Trophoblast cell (in vitro differentiated cells and primary cell): ENCODE results near the gene RASL10B.

Experiments used
- DNase-seq, 2 donors: peaks; one replicate each; pipeline ENCODE4 v3.0.0-alpha.2; 2016
- H2AFZ ChIP-seq: 2 replicates; pipeline ENCODE4 v1.6.1; 2013; ENCODE audit warnings: low read length, moderate library complexity, mild to moderate bottlenecking; ENCODE audit not compliant: insufficient read depth, poor library complexity
- H2AK5ac ChIP-seq: 2 replicates; pipeline ENCODE4 v1.6.1; 2013; ENCODE audit warnings: mild to moderate bottlenecking, low read length
- H2BK120ac ChIP-seq: 2 replicates; pipeline ENCODE4 v1.6.1; 2013; ENCODE audit warnings: low read length, mild to moderate bottlenecking, moderate library complexity; ENCODE audit not compliant: insufficient read depth, poor library complexity
- H2BK12ac ChIP-seq: 2 replicates; pipeline ENCODE4 v1.6.1; 2013; ENCODE audit warnings: mild to moderate bottlenecking, low read length, moderate library complexity
- H2BK5ac ChIP-seq: 2 replicates; pipeline ENCODE4 v1.6.1; 2013; ENCODE audit warnings: low read length, low read depth, moderate library complexity, mild to moderate bottlenecking; ENCODE audit not compliant: poor library complexity
- H3K14ac ChIP-seq: 2 replicates; pipeline ENCODE4 v1.6.1; 2013; ENCODE audit warnings: mild to moderate bottlenecking, low read length
- H3K18ac ChIP-seq: 2 replicates; pipeline ENCODE4 v1.6.1; 2013; ENCODE audit warnings: mild to moderate bottlenecking, low read length
- H3K23ac ChIP-seq: 2 replicates; pipeline ENCODE4 v1.6.1; 2013; ENCODE audit warnings: low read length
- H3K27ac ChIP-seq: 2 replicates; pipeline ENCODE4 v1.5.1; 2013; ENCODE audit warnings: low read depth, mild to moderate bottlenecking, inconsistent platforms, low read length, moderate library complexity
- H3K27me3 ChIP-seq: 2 replicates; pipeline ENCODE4 v1.6.1; 2013; ENCODE audit warnings: inconsistent platforms, mild to moderate bottlenecking, low read length, moderate library complexity; ENCODE audit not compliant: insufficient read depth
- H3K36me3 ChIP-seq, 2 experiments: 1 replicate in 1 of 2; 2 replicates in 1 of 2; pipeline ENCODE4 v1.6.1; 2013; ENCODE audit warnings: low read length in 2 of 2, mild to moderate bottlenecking in 2 of 2, moderate library complexity in 1 of 2; ENCODE audit not compliant: insufficient read depth in 2 of 2, control insufficient read depth in 1 of 2
- H3K4ac ChIP-seq: 2 replicates; pipeline ENCODE4 v1.6.1; 2013; ENCODE audit warnings: low read depth, mild to moderate bottlenecking, low read length, moderate library complexity
- H3K4me1 ChIP-seq, 2 experiments: 1 replicate in 1 of 2; 2 replicates in 1 of 2; pipeline ENCODE4 v1.6.1; 2013; ENCODE audit warnings: low read length in 2 of 2, mild to moderate bottlenecking in 2 of 2, moderate library complexity in 1 of 2; ENCODE audit not compliant: insufficient read depth in 2 of 2, control insufficient read depth in 1 of 2
- H3K4me2 ChIP-seq: 2 replicates; pipeline ENCODE4 v1.6.1; 2013; ENCODE audit warnings: inconsistent platforms, mild to moderate bottlenecking, low read length, moderate library complexity
- H3K4me3 ChIP-seq: 2 replicates; pipeline ENCODE4 v1.5.1; 2013; ENCODE audit warnings: mild to moderate bottlenecking, low read depth, low read length, inconsistent platforms
- H3K79me1 ChIP-seq: one replicate; pipeline ENCODE4 v1.6.1; 2013; ENCODE audit warnings: low read length
- H3K79me2 ChIP-seq: 2 replicates; pipeline ENCODE4 v1.6.1; 2013; ENCODE audit warnings: low read length, mild to moderate bottlenecking; ENCODE audit not compliant: control insufficient read depth, insufficient read depth, poor library complexity
- H3K9ac ChIP-seq: 2 replicates; pipeline ENCODE4 v1.6.1; 2013; ENCODE audit warnings: mild to moderate bottlenecking, low read length
- H3K9me3 ChIP-seq: 2 replicates; pipeline ENCODE4 v1.6.1; 2013; ENCODE audit warnings: low read depth, mild to moderate bottlenecking, control low read depth, inconsistent platforms, low read length; ENCODE audit not compliant: insufficient read depth
- H4K12ac ChIP-seq: 2 replicates; pipeline ENCODE4 v1.6.1; 2013; ENCODE audit warnings: low read depth, mild to moderate bottlenecking, low read length, moderate library complexity
- H4K8ac ChIP-seq: 2 replicates; pipeline ENCODE4 v1.6.1; 2013; ENCODE audit warnings: low read depth, mild to moderate bottlenecking, low read length, moderate library complexity
- H4K91ac ChIP-seq: one replicate; pipeline ENCODE4 v1.6.1; 2013; ENCODE audit warnings: low read depth, mild to moderate bottlenecking, low read length, moderate library complexity
- WGBS: extraction: QIAGEN DNeasy Blood & Tissue Kit; methylation state at CpG from one replicate; pipeline ENCODE4 v1.1.7; 2013; ENCODE audit warnings: missing lambda C conversion rate; ENCODE audit not compliant: insufficient read length, insufficient coverage; ENCODE audit errors: extremely low coverage; 5-methylcytosine and 5-hydroxymethylcytosine counted together

RASL10B gene

DNA sequence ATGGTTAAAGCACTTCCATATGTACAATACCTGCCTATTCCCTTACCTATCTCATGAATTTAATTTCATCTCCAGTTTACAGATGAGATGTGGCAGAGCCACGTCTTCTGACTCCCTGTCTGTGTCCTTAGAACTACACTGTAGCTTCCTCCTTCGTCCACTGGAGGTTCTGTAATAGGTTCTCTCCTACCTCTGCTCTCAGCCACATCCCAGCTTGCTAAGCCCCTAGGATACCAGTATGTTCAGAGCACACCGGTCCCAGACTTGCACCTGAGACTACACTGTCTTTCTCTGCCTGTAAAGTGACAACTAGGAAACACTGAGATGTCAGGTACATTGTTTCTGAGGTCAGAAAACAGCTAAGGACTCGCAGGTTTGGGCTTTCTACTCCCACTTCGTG, 3.8 kb upstream of the RASL10B start:
- no peak overlapping the region for H3K4me2 ChIP-seq
- H2AK5ac ChIP-seq: no peak overlapping the region
- DNase-seq: no peak
- peaks cover 2 to 12% of the 10 kb centered on the region in 2 experiments for H3K36me3 ChIP-seq
- no peak overlapping the region for H2BK12ac ChIP-seq
- no peak overlapping the region for H4K12ac ChIP-seq
- peaks cover 13 to 33% of the 10 kb centered on the region in 2 experiments for H3K4me1 ChIP-seq
- H3K9ac ChIP-seq: no peak overlapping the region
- H3K18ac ChIP-seq: no peak overlapping the region
- no peaks in the 10 kb centered on the region for H3K27me3 ChIP-seq
- H3K14ac ChIP-seq: no peak overlapping the region
- H3K23ac ChIP-seq: no peak overlapping the region
- no peaks in the 10 kb centered on the region for H3K79me1 ChIP-seq
- H4K91ac ChIP-seq: no peak overlapping the region
- H3K27ac ChIP-seq: no peak overlapping the region
- WGBS: no CpG with 5 or more reads among the region's 5 CpGs
- H2AFZ ChIP-seq: no peak overlapping the region
- no peak overlapping the region for H3K4ac ChIP-seq
- H4K8ac ChIP-seq: no peak overlapping the region
- no peak overlapping the region for H2BK5ac ChIP-seq
- no peak overlapping the region for H3K4me3 ChIP-seq
- H3K79me2 ChIP-seq: peaks cover 2% of the 10 kb centered on the region
- no peaks in the 10 kb centered on the region for H3K9me3 ChIP-seq
- H2BK120ac ChIP-seq: no peak overlapping the region

DNA sequence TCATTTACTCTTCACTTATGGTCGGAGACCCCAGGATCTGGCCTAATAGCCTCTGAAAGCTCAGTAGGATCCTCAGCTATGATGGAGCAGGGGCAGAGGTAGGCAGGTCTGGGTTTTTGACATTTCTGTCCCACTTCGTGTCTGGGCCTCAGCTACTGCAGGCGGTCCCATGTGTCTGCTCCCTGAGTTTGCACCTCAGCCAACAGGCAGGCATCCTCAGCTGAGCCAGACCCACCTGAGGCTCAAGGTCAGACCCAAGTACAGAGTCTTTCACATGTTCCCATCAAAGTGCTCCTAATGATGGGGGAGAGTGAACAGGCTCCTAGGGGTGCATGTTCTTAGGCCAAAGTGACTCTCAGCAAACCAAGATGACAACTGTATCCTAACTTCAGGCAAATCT, 2.9 kb upstream of the RASL10B start:
- Histone ChIP-seq H3K4ac (no peak overlapping the region), H3K9me3 (no peaks in the 10 kb centered on the region), H2BK12ac (no peak overlapping the region), H3K4me2 (no peak overlapping the region), H3K18ac (no peak overlapping the region), H2AK5ac (no peak overlapping the region), H3K14ac (no peak overlapping the region), H3K27me3 (no peaks in the 10 kb centered on the region), H3K79me2 (peaks cover 2% of the 10 kb centered on the region), H4K8ac (no peak overlapping the region), H2BK120ac (no peak overlapping the region), H3K9ac (no peak overlapping the region), H3K23ac (no peak overlapping the region), H3K27ac (no peak overlapping the region), H2AFZ (no peak overlapping the region), H3K4me3 (no peak overlapping the region), H3K79me1 (no peaks in the 10 kb centered on the region), H4K91ac (no peak overlapping the region), H4K12ac (no peak overlapping the region), H2BK5ac (no peak overlapping the region), H3K4me1 (peaks cover 19 to 41% of the 10 kb centered on the region in 2 experiments), H3K36me3 (peaks cover 2 to 10% of the 10 kb centered on the region in 2 experiments)
- WGBS: no CpG with 5 or more reads among the region's 3 CpGs
- no peak for DNase-seq

DNA sequence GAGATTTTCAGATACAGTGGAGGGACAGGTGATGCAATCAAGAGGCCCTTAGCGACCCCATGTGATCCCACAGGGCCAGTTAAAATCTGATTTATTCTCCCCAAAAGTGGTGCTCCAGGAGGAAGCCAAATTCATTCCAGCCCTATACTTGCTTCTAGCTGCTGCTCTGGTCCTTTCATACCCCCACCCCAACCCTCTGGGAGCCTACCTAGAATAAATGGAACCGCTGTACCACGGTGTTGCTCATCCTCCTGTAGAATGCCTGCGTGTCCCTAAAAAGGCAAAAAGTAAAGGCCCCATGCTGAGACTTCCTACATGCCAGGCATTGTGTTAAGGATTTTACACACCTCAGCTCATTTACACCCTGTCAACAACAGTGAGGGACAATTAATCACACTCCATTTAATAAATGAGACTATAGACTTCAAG, 2.0 kb upstream of the RASL10B start:
- H2BK5ac ChIP-seq: no peak overlapping the region

DNA sequence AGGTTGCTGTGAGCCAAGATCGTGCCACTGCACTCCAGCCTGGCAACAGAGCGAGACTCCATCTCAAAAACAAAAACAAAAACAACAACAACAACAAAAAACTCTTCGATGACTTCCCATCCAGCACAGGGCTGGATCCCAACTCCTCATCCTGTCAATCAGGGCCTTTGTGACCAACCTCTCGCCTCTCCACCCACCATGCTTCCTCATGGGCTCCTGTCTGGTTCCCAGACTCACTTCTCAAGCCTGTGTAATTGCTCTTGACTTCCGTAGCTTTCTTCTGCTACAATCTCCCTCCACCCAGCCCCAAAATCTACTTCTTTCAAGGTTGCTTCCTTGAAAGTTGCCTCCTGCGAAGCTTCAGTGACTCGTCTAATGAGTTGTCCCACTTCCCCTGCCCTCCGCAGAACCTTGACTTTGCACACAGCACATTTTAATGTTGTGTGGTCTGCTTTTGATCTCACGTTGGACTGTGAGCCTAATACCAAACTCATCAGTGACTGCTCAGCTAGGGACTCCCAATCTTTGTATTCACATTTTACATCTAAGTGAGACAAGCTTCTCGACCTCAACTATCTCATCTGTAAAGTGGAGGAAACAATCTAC, 936 bp upstream of the RASL10B start:
- H2AK5ac ChIP-seq: no peak overlapping the region
- H3K4me3 ChIP-seq: no peak overlapping the region
- H3K9ac ChIP-seq: no peak overlapping the region
- H3K36me3 ChIP-seq: no peaks in the 10 kb centered on the region
- H2BK5ac ChIP-seq: no peak overlapping the region
- H3K23ac ChIP-seq: no peak overlapping the region
- no peak overlapping the region for H2BK120ac ChIP-seq
- H4K8ac ChIP-seq: no peak overlapping the region
- H2BK12ac ChIP-seq: no peak overlapping the region
- H3K4me1 ChIP-seq: peaks cover 22 to 40% of the 10 kb centered on the region in 2 experiments
- H2AFZ ChIP-seq: no peak overlapping the region
- no peaks in the 10 kb centered on the region for H3K27me3 ChIP-seq
- H4K12ac ChIP-seq: no peak overlapping the region
- no peak for DNase-seq
- no peak overlapping the region for H3K14ac ChIP-seq
- peaks cover 2% of the 10 kb centered on the region for H3K9me3 ChIP-seq
- no peaks in the 10 kb centered on the region for H3K79me1 ChIP-seq
- peaks cover 2% of the 10 kb centered on the region for H3K79me2 ChIP-seq
- H3K27ac ChIP-seq: no peak overlapping the region
- H3K4me2 ChIP-seq: no peak overlapping the region
- no peak overlapping the region for H3K18ac ChIP-seq
- WGBS: no CpG with 5 or more reads among the region's 10 CpGs
- H4K91ac ChIP-seq: no peak overlapping the region
- no peak overlapping the region for H3K4ac ChIP-seq

More for the DNA sequence above, 2.0 kb upstream of the RASL10B start:
- Histone ChIP-seq H3K4me2 (no peak overlapping the region), H3K14ac (no peak overlapping the region), H3K27ac (no peak overlapping the region), H3K4ac (no peak overlapping the region), H3K4me3 (no peak overlapping the region), H4K12ac (no peak overlapping the region), H3K4me1 (peaks cover 22 to 45% of the 10 kb centered on the region in 2 experiments), H2AFZ (no peak overlapping the region), H3K79me1 (no peaks in the 10 kb centered on the region), H3K18ac (no peak overlapping the region), H2BK120ac (no peak overlapping the region), H4K8ac (no peak overlapping the region), H4K91ac (no peak overlapping the region), H3K9me3 (no peaks in the 10 kb centered on the region), H2AK5ac (no peak overlapping the region), H3K27me3 (no peaks in the 10 kb centered on the region), H3K36me3 (peaks cover 2 to 7% of the 10 kb centered on the region in 2 experiments), H3K9ac (no peak overlapping the region), H2BK12ac (no peak overlapping the region), H3K79me2 (peaks cover 2% of the 10 kb centered on the region), H3K23ac (no peak overlapping the region)
- WGBS: no CpG with 5 or more reads among the region's 4 CpGs
- DNase-seq: no peak
